ENCODE results near the gene KRT6A.

Gene KRT6A

DNA sequence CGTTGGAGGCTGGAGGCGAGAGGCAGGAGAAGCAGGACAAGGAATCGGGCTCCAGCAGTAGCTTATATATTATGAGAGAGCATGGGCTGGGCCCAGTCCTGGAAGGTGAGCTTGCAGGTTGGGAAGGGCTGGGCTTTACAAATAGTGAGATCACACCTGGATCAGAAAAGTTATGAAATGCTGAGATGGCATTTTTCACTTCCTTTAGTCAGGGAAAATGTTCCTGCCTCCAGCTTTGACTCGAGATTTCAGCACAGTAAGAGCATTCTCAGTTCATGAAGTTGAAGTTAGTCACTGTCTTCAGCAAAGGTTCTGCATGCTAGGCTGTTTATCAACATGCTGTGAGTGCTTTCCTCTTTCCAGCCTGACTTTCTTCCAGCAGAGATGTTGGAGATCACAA is 19.3 kb downstream of the KRT6A start, which contains the start of gene KRT6C:
KRT6C (minus strand) TSS at position 38 of the 400 bp plus-strand sequence. CDS start 68 bp downstream, outside the sequence.
- TF ChIP-seq, protein P1, sequence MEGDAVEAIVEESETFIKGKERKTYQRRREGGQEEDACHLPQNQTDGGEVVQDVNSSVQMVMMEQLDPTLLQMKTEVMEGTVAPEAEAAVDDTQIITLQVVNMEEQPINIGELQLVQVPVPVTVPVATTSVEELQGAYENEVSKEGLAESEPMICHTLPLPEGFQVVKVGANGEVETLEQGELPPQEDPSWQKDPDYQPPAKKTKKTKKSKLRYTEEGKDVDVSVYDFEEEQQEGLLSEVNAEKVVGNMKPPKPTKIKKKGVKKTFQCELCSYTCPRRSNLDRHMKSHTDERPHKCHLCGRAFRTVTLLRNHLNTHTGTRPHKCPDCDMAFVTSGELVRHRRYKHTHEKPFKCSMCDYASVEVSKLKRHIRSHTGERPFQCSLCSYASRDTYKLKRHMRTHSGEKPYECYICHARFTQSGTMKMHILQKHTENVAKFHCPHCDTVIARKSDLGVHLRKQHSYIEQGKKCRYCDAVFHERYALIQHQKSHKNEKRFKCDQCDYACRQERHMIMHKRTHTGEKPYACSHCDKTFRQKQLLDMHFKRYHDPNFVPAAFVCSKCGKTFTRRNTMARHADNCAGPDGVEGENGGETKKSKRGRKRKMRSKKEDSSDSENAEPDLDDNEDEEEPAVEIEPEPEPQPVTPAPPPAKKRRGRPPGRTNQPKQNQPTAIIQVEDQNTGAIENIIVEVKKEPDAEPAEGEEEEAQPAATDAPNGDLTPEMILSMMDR (IDR thresholded peaks at IDR 0.05; ENCODE audit: control extremely low read depth, extremely low read depth, low read depth, missing control alignments), result no peak
- no peak for DNase-seq (ENCODE audit: extremely low spot score)
- ChIA-PET CTCF (no interaction called here), POLR2A (no interaction called here)

DNA sequence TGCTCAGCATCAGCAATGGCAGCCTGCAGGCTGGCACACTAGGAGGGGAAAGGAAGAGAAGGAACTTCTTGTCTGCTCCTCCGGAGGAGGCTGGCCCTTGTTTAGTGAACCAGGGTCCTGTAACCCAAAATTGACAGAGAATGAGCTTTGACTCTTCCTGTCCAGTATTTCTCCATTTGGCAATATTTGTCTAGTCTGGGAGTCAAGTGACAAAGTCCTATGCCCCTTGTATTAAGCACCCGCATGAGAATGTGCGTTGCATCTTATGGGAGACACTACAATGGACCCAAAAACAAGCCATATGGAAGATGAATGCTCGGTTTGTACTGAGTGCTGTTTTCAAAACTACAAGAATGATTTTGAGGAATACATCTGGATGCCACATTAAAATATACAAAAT is 23.2 kb downstream of the KRT6A start:
- CTCF ChIA-PET, result no interaction called here
- DNase-seq (ENCODE audit: extremely low spot score), result no peak
- POLR2A ChIA-PET, result no interaction called here
- TF ChIP-seq, protein P1 (IDR thresholded peaks at IDR 0.05; ENCODE audit: control extremely low read depth, extremely low read depth, low read depth, missing control alignments), result no peak

DNA sequence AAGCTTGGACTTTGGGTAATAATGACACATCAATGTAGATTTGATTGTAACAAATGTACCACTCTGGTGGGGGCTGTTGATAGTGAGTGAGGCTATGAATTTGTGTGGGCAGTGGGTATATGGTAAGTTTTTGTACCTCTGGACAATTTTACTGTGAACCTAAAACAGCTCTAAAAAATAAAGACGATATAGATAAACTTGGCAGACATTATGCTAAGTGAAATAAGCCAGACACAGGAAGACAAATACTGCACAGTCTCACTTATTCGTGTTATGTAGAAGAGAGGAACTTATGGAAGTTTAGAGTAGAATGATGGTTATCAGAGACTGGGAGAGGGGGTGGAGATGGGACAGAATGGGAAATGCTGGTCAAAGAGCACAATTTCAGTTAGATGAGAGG is 28.2 kb downstream of the KRT6A start:
- TF ChIP-seq, protein P1 (IDR thresholded peaks at IDR 0.05; ENCODE audit: control extremely low read depth, extremely low read depth, low read depth, missing control alignments), result no peak
- ChIA-PET POLR2A (no interaction called here), CTCF (interaction anchor here (1.6 kb wide), 1 partner anchor 137 kb away, joined by 3 read pairs; no protein-coding TSS in a partner anchor)
- DNase-seq (ENCODE audit: extremely low spot score), result no peak

DNA sequence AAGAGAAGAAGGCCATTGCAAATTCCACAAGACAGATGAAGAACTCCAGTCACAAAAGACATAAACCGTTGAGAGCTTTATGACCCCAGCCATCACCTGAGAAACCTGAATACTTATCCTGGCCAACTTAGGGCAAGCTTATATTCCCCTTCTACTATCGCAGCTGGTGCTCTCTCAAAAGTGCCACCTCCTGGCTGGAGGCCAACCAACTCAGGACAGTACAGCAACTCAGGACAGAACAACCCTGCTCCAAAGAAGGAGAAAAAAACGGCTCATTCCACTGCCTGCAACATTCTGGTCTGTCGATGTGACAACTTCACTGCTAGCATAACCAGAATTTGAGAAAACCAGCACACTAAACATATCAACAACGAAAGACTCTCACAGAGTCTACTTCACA is 31.4 kb downstream of the KRT6A start:
- no peak for DNase-seq (ENCODE audit: extremely low spot score)
- ChIA-PET POLR2A (no interaction called here), CTCF (no interaction called here)
- TF ChIP-seq, protein P1 (IDR thresholded peaks at IDR 0.05; ENCODE audit: control extremely low read depth, extremely low read depth, low read depth, missing control alignments), result no peak

DNA sequence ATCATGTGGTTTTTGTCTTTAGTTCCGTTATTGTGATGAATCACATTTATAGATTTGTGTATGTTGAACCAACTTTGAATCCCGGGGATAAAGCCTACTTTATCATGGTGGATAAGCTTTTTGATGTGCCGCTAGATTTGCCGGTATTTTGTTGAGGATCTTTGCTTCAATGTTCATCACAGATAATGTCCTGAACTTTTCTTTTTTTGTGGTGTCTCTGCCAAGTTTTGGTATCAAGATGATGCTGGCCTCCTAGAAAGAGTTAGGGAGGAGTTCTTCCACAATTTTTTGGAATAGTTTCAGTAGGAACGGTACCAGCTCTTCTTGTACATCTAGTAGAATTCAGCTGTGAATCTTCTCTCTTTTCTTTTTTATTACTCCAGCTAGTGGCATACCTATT is 34.2 kb downstream of the KRT6A start:
- TF ChIP-seq, protein P1 (IDR thresholded peaks at IDR 0.05; ENCODE audit: control extremely low read depth, extremely low read depth, low read depth, missing control alignments), result no peak
- ChIA-PET POLR2A (no interaction called here), CTCF (no interaction called here)
- no peak for DNase-seq (ENCODE audit: extremely low spot score)

DNA sequence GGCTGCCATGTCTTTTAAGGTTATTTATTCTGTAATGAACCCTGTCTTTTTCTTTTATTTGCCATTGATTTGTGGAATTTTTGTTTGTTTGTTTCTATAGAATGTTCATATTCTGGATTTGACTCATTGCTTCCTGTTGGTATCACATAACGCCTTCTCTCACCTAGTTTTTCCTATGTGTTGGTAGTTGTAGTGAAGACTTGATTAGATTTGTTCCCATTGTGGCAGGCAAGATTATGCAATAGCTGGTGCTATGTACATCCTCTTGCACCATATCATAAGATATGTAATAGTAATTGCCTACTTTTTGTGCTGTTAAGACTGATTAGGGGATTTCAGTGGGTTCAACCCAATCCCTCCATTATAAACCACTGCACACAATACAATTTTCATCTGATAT is 37.2 kb downstream of the KRT6A start:
- CTCF ChIA-PET, result no interaction called here
- TF ChIP-seq, protein P1 (IDR thresholded peaks at IDR 0.05; ENCODE audit: control extremely low read depth, extremely low read depth, low read depth, missing control alignments), result no peak

More for the DNA sequence above, 37.2 kb downstream of the KRT6A start:
- POLR2A ChIA-PET, result no interaction called here
- DNase-seq (ENCODE audit: extremely low spot score), result no peak
